AG04450 (cell line): ENCODE measurements around the gene ST3GAL4. TPM values are rescaled to one million over a fixed set of nuclear protein-coding genes. Genes with fewer than 3 reads are reported as not detected.

Experiments
- CTCF ChIA-PET: fragments of 300-600, 350-600 bp; formaldehyde crosslinking; extraction: SDS; loops from one replicate; lab custom pipeline; 2022; ENCODE audit warnings: antibody characterized with exemption, inconsistent platforms; lab: Charles Lee
- POLR2A ChIA-PET: fragments of 350-600 bp; formaldehyde crosslinking; extraction: SDS; loops from one replicate; lab custom pipeline; 2021; ENCODE audit warnings: antibody characterized with exemption, inconsistent platforms; lab: Yijun Ruan, JAX
- DNase-seq: peaks from one replicate; pipeline ENCODE4 v3.0.0-alpha.2; 2011; ENCODE audit warnings: low read depth, low spot score
- H3K27ac ChIP-seq: one replicate; pipeline ENCODE4 v1.5.1; 2012; ENCODE audit warnings: low read depth, low read length, control low read depth
- H3K27me3 ChIP-seq: one replicate; pipeline ENCODE4 v1.6.0; 2012; ENCODE audit warnings: low read length; ENCODE audit not compliant: control insufficient read depth, insufficient read depth
- H3K4me3 ChIP-seq: 2 replicates; pipeline ENCODE4 v1.5.1; 2011; ENCODE audit warnings: mild to moderate bottlenecking, low read depth, low read length, control low read depth
- H3K9me3 ChIP-seq: 2 replicates; pipeline ENCODE4 v1.5.1; 2012; ENCODE audit warnings: low read length; ENCODE audit not compliant: control insufficient read depth, insufficient read depth
- CTCF ChIP-seq: IDR thresholded peaks from 2 replicates; pipeline ENCODE4 v1.5.1; 2011; ENCODE audit warnings: low read depth, low read length, control low read depth, inconsistent platforms
- polyA plus RNA-seq: library from polyadenylated mRNA; depleted of rRNA; stranded (reverse); fragments of >200 nt; gene quantifications from 2 replicates; pipeline ENCODE4 v1.2.3, GENCODE V29; 2011

The ST3GAL4 gene
- polyA plus RNA-seq, 1 experiment = 13.1 TPM

GRCh38 chr11:126414615-126415014, 59.1 kb downstream of the ST3GAL4 start:
- Histone ChIP-seq H3K9me3 (no peaks in the 10 kb centered on the region; the same call in 1 of the 2 replicates), H3K4me3 (no peak overlapping the region), H3K27me3 (no peaks in the 10 kb centered on the region), H3K27ac (no peak overlapping the region)
- TF ChIP-seq CTCF = no peak
- POLR2A ChIA-PET = no interaction called here
- DNase-seq = no peak
- CTCF ChIA-PET = interaction anchor here (2.3 kb wide), 1 partner anchor 104 kb away, joined by 9 read pairs; no protein-coding TSS in a partner anchor

GRCh38 chr11:126415128-126415527, 59.6 kb downstream of the ST3GAL4 start:
- ChIA-PET POLR2A (no interaction called here), CTCF (interaction anchor here (0.7 to 4.2 kb wide), 3 partner anchors 26 to 105 kb away, joined by 3 to 12 read pairs (median 9); no protein-coding TSS in a partner anchor)
- Histone ChIP-seq H3K27me3 (no peaks in the 10 kb centered on the region), H3K9me3 (no peaks in the 10 kb centered on the region; the same call in 1 of the 2 replicates), H3K27ac (peak overlapping the region; percentile 39), H3K4me3 (no peak overlapping the region)
- DNase-seq = peak; percentile 52
- no peak for TF ChIP-seq CTCF

- DNase-seq = no peak
- Histone ChIP-seq H3K27ac (peak overlapping the region; percentile 39), H3K27me3 (no peaks in the 10 kb centered on the region), H3K4me3 (peak overlapping the region; percentile 56; the same call in 1 of the 2 replicates), H3K9me3 (no peaks in the 10 kb centered on the region; the same call in 1 of the 2 replicates)
- ChIA-PET POLR2A (interaction anchor here (1.0 kb wide), 1 partner anchor 69 kb away, joined by 3 read pairs; no protein-coding TSS in a partner anchor), CTCF (interaction anchor here (0.7 to 5.9 kb wide), 4 partner anchors 25 to 106 kb away, joined by 3 to 41 read pairs (median 10); no protein-coding TSS in a partner anchor)
- no peak for TF ChIP-seq CTCF
Measured at GRCh38 chr11:126415669-126416420, 60.4 kb downstream of the ST3GAL4 start.

- H3K4me3 ChIP-seq = peak overlapping the region; percentile 56
- no peaks in the 10 kb centered on the region for H3K27me3 ChIP-seq
- CTCF ChIA-PET = interaction anchor here (2.3 to 5.9 kb wide), 3 partner anchors 24 to 106 kb away, joined by 9 to 41 read pairs (median 12); no protein-coding TSS in a partner anchor
- H3K27ac ChIP-seq = no peak overlapping the region
- DNase-seq = no peak
- H3K9me3 ChIP-seq = no peaks in the 10 kb centered on the region; the same call in 1 of the 2 replicates
- TF ChIP-seq CTCF = no peak
- POLR2A ChIA-PET = interaction anchor here (0.6 to 1.0 kb wide), 4 partner anchors 11 to 68 kb away, joined by 3 read pairs; partner anchors contain the start of gene ST3GAL4
Measured at GRCh38 chr11:126416542-126417090, 61.1 kb downstream of the ST3GAL4 start.
